Endothelial cell of umbilical vein (primary cell): Measurements from ENCODE around the gene OSBPL9. TPM values are rescaled to one million over a fixed set of nuclear protein-coding genes. Genes with fewer than 3 reads are reported as not detected.

Experiments
- BruUV-seq: library from RNA; stranded (reverse); fragments of 400-500 nt; replicated peaks from 2 replicates; lab custom pipeline; 2021; lab: Mats Ljungman, UMichigan
- CTCF ChIA-PET: fragments of 300-600, 350-600 bp; sonication (Branson Sonifier 250); formaldehyde crosslinking; loops from one replicate; lab custom pipeline; 2021; ENCODE audit warnings: antibody characterized with exemption, inconsistent platforms; lab: Charles Lee
- POLR2A ChIA-PET: fragments of 300-600, 350-600 bp; sonication (Branson Sonifier 250); formaldehyde crosslinking; loops from one replicate; lab custom pipeline; 2021; ENCODE audit warnings: antibody characterized with exemption, inconsistent platforms; lab: Charles Lee
- DNase-seq: peaks from one replicate; pipeline ENCODE4 v3.0.0-alpha.2; 2011; ENCODE audit warnings: low read depth, low spot score
- FAIRE-seq: peaks from 2 replicates; lab custom pipeline; 2011; peaks lifted over from hg19 to GRCh38; lab: Jason Lieb, UNC
- H2AFZ ChIP-seq: 2 replicates; pipeline ENCODE4 v1.6.0; 2012; ENCODE audit warnings: low read depth, low read length, control low read depth, inconsistent platforms
- H3K27ac ChIP-seq: 2 replicates; pipeline ENCODE4 v1.5.1; 2011; ENCODE audit warnings: low read depth, mild to moderate bottlenecking, control low read depth, low read length, moderate library complexity; ENCODE audit not compliant: insufficient read depth
- H3K27me3 ChIP-seq, 2 experiments: 2 replicates each; pipeline versions ENCODE4 v1.6.0 to v1.6.1; 2011; ENCODE audit warnings: low read length in 2 of 2, mixed read lengths in 1 of 2; ENCODE audit not compliant: control insufficient read depth in 2 of 2, insufficient read depth in 2 of 2
- H3K36me3 ChIP-seq, 2 experiments: 2 replicates in 1 of 2; 3 replicates in 1 of 2; pipeline ENCODE4 v1.5.1; 2011; ENCODE audit warnings: low read length in 2 of 2, mild to moderate bottlenecking in 1 of 2, moderate library complexity in 1 of 2; ENCODE audit not compliant: control insufficient read depth in 2 of 2, insufficient read depth in 2 of 2; ENCODE audit errors: extremely low read depth in 1 of 2
- H3K4me1 ChIP-seq: 3 replicates; pipeline ENCODE4 v1.5.1; 2011; ENCODE audit warnings: mild to moderate bottlenecking, low read length; ENCODE audit not compliant: control insufficient read depth, insufficient read depth; ENCODE audit errors: extremely low read depth
- H3K4me2 ChIP-seq: 2 replicates; pipeline ENCODE4 v1.6.1; 2011; ENCODE audit warnings: low read length, control low read depth, mixed read lengths; ENCODE audit not compliant: insufficient read depth
- H3K4me3 ChIP-seq, 3 experiments: fragments of 200-600 bp in 1 of 3; sonication (generic), shearing (Covaris generic) in 1 of 3; replicated peaks in 1 of 3; 2 replicates each; pipeline ENCODE4 v1.5.1; 2011 to 2016; ENCODE audit warnings: control low read depth in 3 of 3, low read length in 3 of 3, mild to moderate bottlenecking in 2 of 3, inconsistent platforms in 1 of 3, low read depth in 1 of 3, moderate library complexity in 1 of 3; ENCODE audit not compliant: insufficient read depth in 1 of 3
- H3K79me2 ChIP-seq: 2 replicates; pipeline ENCODE4 v1.6.0; 2012; ENCODE audit warnings: low read length, inconsistent platforms; ENCODE audit not compliant: control insufficient read depth, insufficient read depth
- H3K9ac ChIP-seq: replicated peaks from 2 replicates; pipeline ENCODE3; 2011; ENCODE audit warnings: low read length, control low read depth; ENCODE audit not compliant: insufficient read depth; ENCODE audit errors: extremely low read depth
- H3K9me1 ChIP-seq: replicated peaks from 3 replicates; pipeline ENCODE4 v1.6.0; 2011; ENCODE audit warnings: mild to moderate bottlenecking, low read length; ENCODE audit not compliant: control insufficient read depth, insufficient read depth; ENCODE audit errors: extremely low read depth
- H3K9me3 ChIP-seq: replicated peaks from 2 replicates; pipeline ENCODE4 v1.5.1; 2012; ENCODE audit warnings: low read length, inconsistent platforms; ENCODE audit not compliant: control insufficient read depth, insufficient read depth
- H4K20me1 ChIP-seq: replicated peaks from 2 replicates; pipeline ENCODE3; 2011; ENCODE audit warnings: mild to moderate bottlenecking, low read length; ENCODE audit not compliant: control insufficient read depth, insufficient read depth; ENCODE audit errors: extremely low read depth
- EZH2 ChIP-seq: IDR thresholded peaks from 2 replicates; pipeline ENCODE4 v1.6.1; 2012; ENCODE audit warnings: borderline replicate concordance, low read depth, mild to moderate bottlenecking, moderate library complexity, low read length, inconsistent platforms; ENCODE audit not compliant: severe bottlenecking
- FOS ChIP-seq: IDR thresholded peaks from 2 replicates; pipeline ENCODE4 v1.6.1; 2011; ENCODE audit warnings: mild to moderate bottlenecking, low read length, moderate library complexity, borderline replicate concordance; ENCODE audit not compliant: insufficient read depth
- GATA2 ChIP-seq: IDR thresholded peaks from 2 replicates; pipeline ENCODE4 v1.7.0; 2011; ENCODE audit warnings: low read depth, mild to moderate bottlenecking, moderate library complexity, mixed read lengths, low read length; ENCODE audit not compliant: insufficient read length, insufficient read depth
- JUN ChIP-seq: IDR thresholded peaks from 2 replicates; pipeline ENCODE4 v1.6.1; 2011; ENCODE audit warnings: borderline replicate concordance, low read depth; ENCODE audit not compliant: insufficient read length, insufficient read depth
- MYC ChIP-seq: IDR thresholded peaks from one replicate; pipeline ENCODE4 v1.6.1; 2011; ENCODE audit warnings: mild to moderate bottlenecking, low read depth, low read length
- POLR2AphosphoS5 ChIP-seq: IDR thresholded peaks from 2 replicates; pipeline ENCODE4 v1.6.1; 2012; ENCODE audit warnings: low read depth, mild to moderate bottlenecking, control low read depth, low read length, moderate library complexity; ENCODE audit not compliant: insufficient read depth
- dilution Hi-C: fragments of 300-500 bp; cut with MboI; formaldehyde crosslinking; loops from one replicate; pipeline ENCODE4 v1.15.0; 2019; ENCODE audit warnings: low sequenced_read_pairs; ENCODE audit not compliant: extremely low pct_ligation_motif_present
- intact Hi-C: fragments of 100-400 bp; cut with micrococcal nuclease; formaldehyde crosslinking; loops from one replicate; pipeline ENCODE4 v1.10.0; 2022
- polyA plus RNA-seq, 4 experiments: library from polyadenylated mRNA; depleted of rRNA in 3 of 4; stranded (reverse) in 3 of 4; unstranded in 1 of 4; fragments of >200 nt; gene quantifications; 2 replicates each; pipeline versions ENCODE4 v1.2.1 to v1.2.3, GENCODE V29; 2011 to 2012; ENCODE audit warnings: missing spikeins in 1 of 4
- total RNA-seq: library from RNA; stranded (reverse); gene quantifications from 2 replicates; pipeline ENCODE4 v1.2.3, GENCODE V29; 2021

OSBPL9 gene
- total and polyA plus RNA-seq, 2 donors (not counting 3 experiments of a cell fraction or from before 2014, with no cell fraction given), result 46.2 to 80.3 TPM

GRCh38 chr1:51623450-51623849 is 6.6 kb downstream of the OSBPL9 start:
- Histone ChIP-seq H3K27me3 (no peaks in the 10 kb centered on the region), H3K4me1 (peaks cover 24% of the 10 kb centered on the region), H2AFZ (no peak overlapping the region), H4K20me1 (peaks cover 3% of the 10 kb centered on the region), H3K27ac (no peak overlapping the region), H3K79me2 (peaks cover 31% of the 10 kb centered on the region), H3K9me3 (no peaks in the 10 kb centered on the region), H3K4me2 (no peak overlapping the region), H3K9ac (no peak overlapping the region), H3K4me3 (no peak overlapping the region), H3K9me1 (no peaks in the 10 kb centered on the region), H3K36me3 (no peaks in the 10 kb centered on the region)
- FAIRE-seq, result no peak
- ChIA-PET POLR2A (no interaction called here), CTCF (interaction anchor here (1.2 to 3.4 kb wide), 4 partner anchors 88 to 146 kb away, joined by 3 to 17 read pairs (median 5); no protein-coding TSS in a partner anchor)
- intact Hi-C loops (no loop called here), dilution Hi-C loops (no loop called here)
- no peak for DNase-seq
- no TSS peak for BruUV-seq
- TF ChIP-seq EZH2, result no peak
- TF ChIP-seq GATA2, result no peak
- TF ChIP-seq MYC, result no peak
- TF ChIP-seq POLR2AphosphoS5, result no peak
- TF ChIP-seq JUN, result no peak
- no peak for TF ChIP-seq FOS

- Histone ChIP-seq H3K4me3 (no peak overlapping the region), H3K79me2 (peaks cover 29% of the 10 kb centered on the region), H3K4me1 (peaks cover 14% of the 10 kb centered on the region), H3K36me3 (no peaks in the 10 kb centered on the region), H4K20me1 (peaks cover 3% of the 10 kb centered on the region), H3K4me2 (no peak overlapping the region), H3K27ac (no peak overlapping the region), H2AFZ (no peak overlapping the region), H3K9me1 (no peaks in the 10 kb centered on the region), H3K9ac (no peak overlapping the region), H3K9me3 (no peaks in the 10 kb centered on the region), H3K27me3 (no peaks in the 10 kb centered on the region)
- FAIRE-seq (no peak), DNase-seq (no peak)
- no peak for TF ChIP-seq EZH2
- no TSS peak for BruUV-seq
- CTCF ChIA-PET, result interaction anchor here (1.4 to 3.4 kb wide), 2 partner anchors 107 to 144 kb away, joined by 3 to 17 read pairs; no protein-coding TSS in a partner anchor
- POLR2A ChIA-PET, result no interaction called here
- dilution Hi-C loops, result no loop called here
- intact Hi-C loops, result loop anchor here (5.0 kb wide), 1 partner anchor 102 kb away; no protein-coding TSS in a partner anchor
Measured at GRCh38 chr1:51624855-51625254, 8.0 kb downstream of the OSBPL9 start.
